HepG2 (cell line): ENCODE measurements around the gene GTF2H3. TPM values are rescaled to one million over a fixed set of nuclear protein-coding genes. Genes with fewer than 3 reads are reported as not detected.

Experiments
- ATAC-seq: fragments of 200-7000 bp; cut with Tn5 transposase; 3 replicates; pipeline ENCODE4 v1.9.1; 2020; ENCODE audit warnings: mild to moderate bottlenecking, moderate library complexity
- BruUV-seq: library from RNA; stranded (reverse); fragments of 400-500 nt; replicated peaks from 2 replicates; lab custom pipeline; 2021; lab: Mats Ljungman, UMichigan
- CTCF ChIA-PET: fragments of 300-600 bp; formaldehyde crosslinking; extraction: SDS; loops from one replicate; lab custom pipeline; 2021; ENCODE audit warnings: low total read pairs, inconsistent platforms, low intra/inter-chr PET ratio; lab: Yijun Ruan, JAX
- POLR2A ChIA-PET: fragments of 350-600 bp; sonication (Branson Sonifier 250); formaldehyde crosslinking; loops from one replicate; lab custom pipeline; 2020; ENCODE audit warnings: antibody characterized with exemption, inconsistent platforms; lab: Yijun Ruan, JAX
- DNase-seq: peaks from one replicate; pipeline ENCODE4 v3.0.0-alpha.2; 2015; ENCODE audit warnings: low spot score
- FAIRE-seq: peaks from 3 replicates; lab custom pipeline; 2011; peaks lifted over from hg19 to GRCh38; lab: Jason Lieb, UNC
- H2AFZ ChIP-seq: one replicate; pipeline ENCODE4 v1.6.1; 2011; ENCODE audit warnings: low read length, inconsistent platforms
- H3K27ac ChIP-seq: fragments of 300-600 bp; 3 replicates; pipeline ENCODE4 v1.8.0; 2011; ENCODE audit warnings: mixed run types, mild to moderate bottlenecking, mixed read lengths, low read length, inconsistent platforms; ENCODE audit not compliant: insufficient read depth; ENCODE audit errors: extremely low read length
- H3K27me3 ChIP-seq, 2 experiments: fragments of 200-600 bp in 1 of 2; 2 replicates in 1 of 2; 3 replicates in 1 of 2; pipeline versions ENCODE4 v1.6.0 to v1.8.0; 2011; ENCODE audit warnings: low read length in 2 of 2, mild to moderate bottlenecking in 2 of 2, moderate library complexity in 2 of 2, inconsistent platforms in 1 of 2; ENCODE audit not compliant: insufficient read depth in 2 of 2, control insufficient read depth in 1 of 2
- H3K36me3 ChIP-seq, 2 experiments: fragments of 200-600 bp in 1 of 2; replicated peaks in 1 of 2; 2 replicates in 1 of 2; 3 replicates in 1 of 2; pipeline versions ENCODE4 v1.5.1 to v1.8.0; 2011; ENCODE audit warnings: low read length in 2 of 2, inconsistent platforms in 1 of 2; ENCODE audit not compliant: insufficient read depth in 2 of 2, control insufficient read depth in 1 of 2
- H3K4me1 ChIP-seq: 2 replicates; pipeline ENCODE4 v1.5.1; 2012; ENCODE audit warnings: low read length, inconsistent platforms; ENCODE audit not compliant: insufficient read depth
- H3K4me2 ChIP-seq: 2 replicates; pipeline ENCODE4 v1.6.0; 2011; ENCODE audit warnings: low read depth, low read length, inconsistent platforms
- H3K4me3 ChIP-seq, 3 experiments: fragments of 200-600 bp in 1 of 3; sonication (generic), shearing (Covaris generic) in 1 of 3; replicated peaks in 1 of 3; 2 replicates each; pipeline ENCODE4 v1.5.1; 2011 to 2016; ENCODE audit warnings: low read length in 3 of 3, inconsistent platforms in 2 of 3, low read depth in 2 of 3, mild to moderate bottlenecking in 2 of 3, control low read depth in 1 of 3, mixed read lengths in 1 of 3; ENCODE audit not compliant: insufficient read depth in 1 of 3
- H3K79me2 ChIP-seq: one replicate; pipeline ENCODE4 v1.6.1; 2011; ENCODE audit warnings: low read length, inconsistent platforms; ENCODE audit not compliant: insufficient read depth
- H3K9ac ChIP-seq: 2 replicates; pipeline ENCODE4 v1.6.0; 2011; ENCODE audit warnings: mild to moderate bottlenecking, low read depth, low read length, inconsistent platforms; ENCODE audit not compliant: insufficient read depth
- H3K9me3 ChIP-seq: 2 replicates; pipeline ENCODE4 v1.5.1; 2012; ENCODE audit warnings: mild to moderate bottlenecking, low read length
- H4K20me1 ChIP-seq: 2 replicates; pipeline ENCODE4 v1.6.0; 2011; ENCODE audit warnings: inconsistent platforms, mild to moderate bottlenecking, low read length, moderate library complexity; ENCODE audit not compliant: insufficient read depth
- EHMT2 ChIP-seq: fragments of 200-600 bp; sonication (generic); IDR thresholded peaks from 2 replicates; pipeline ENCODE4 v1.7.0; 2017; ENCODE audit warnings: antibody characterized with exemption, low read depth, low read length, borderline replicate concordance
- FOSL1 ChIP-seq: sonication (generic); formaldehyde crosslinking; IDR thresholded peaks from 2 replicates; pipeline ENCODE4 v1.9.0; 2021; ENCODE audit warnings: missing genetic modification reagents, borderline replicate concordance
- FOXK2 ChIP-seq: fragments of 450-650 bp; IDR thresholded peaks from 2 replicates; pipeline ENCODE4 v1.6.1; 2016
- GTF2F1 ChIP-seq: fragments of 150-350 bp; IDR thresholded peaks from 2 replicates; pipeline ENCODE4 v1.6.1; 2014; ENCODE audit warnings: low read length
- HES4 ChIP-seq: sonication (generic); formaldehyde crosslinking; IDR thresholded peaks from 2 replicates; pipeline ENCODE4 v1.9.0; 2021; ENCODE audit warnings: mild to moderate bottlenecking, missing genetic modification reagents, borderline replicate concordance
- NFE2 ChIP-seq: sonication (generic); formaldehyde crosslinking; IDR thresholded peaks from 2 replicates; pipeline ENCODE4 v1.4.0; 2020; ENCODE audit warnings: missing genetic modification reagents
- PAWR ChIP-seq: sonication (generic); formaldehyde crosslinking; IDR thresholded peaks from 2 replicates; pipeline ENCODE4 v1.4.0; 2020; ENCODE audit warnings: missing genetic modification reagents, mild to moderate bottlenecking, borderline replicate concordance
- SAFB2 ChIP-seq: sonication (generic); formaldehyde crosslinking; IDR thresholded peaks from 2 replicates; pipeline ENCODE4 v1.5.1; 2020; ENCODE audit warnings: missing genetic modification reagents, low read depth, mild to moderate bottlenecking, borderline replicate concordance
- ZBTB38 ChIP-seq: sonication (generic); formaldehyde crosslinking; IDR thresholded peaks from 2 replicates; pipeline ENCODE4 v1.5.1; 2020; ENCODE audit warnings: mild to moderate bottlenecking, missing genetic modification reagents
- ZFP36L2 ChIP-seq: sonication (generic); formaldehyde crosslinking; IDR thresholded peaks from 2 replicates; pipeline ENCODE4 v1.4.0; 2020; ENCODE audit warnings: missing genetic modification reagents
- ZNF510 ChIP-seq: sonication (generic); formaldehyde crosslinking; IDR thresholded peaks from 2 replicates; pipeline ENCODE4 v1.4.0; 2020; ENCODE audit warnings: low read depth, mild to moderate bottlenecking, missing genetic modification reagents
- WGBS: methylation state at CpG from one replicate; pipeline ENCODE4 v1.1.6; 2017; ENCODE audit warnings: low lambda C conversion rate; 5-methylcytosine and 5-hydroxymethylcytosine counted together
- in situ Hi-C: cut with HindIII; loops from 2 replicates; pipeline ENCODE4 v1.10.0; 2017; ENCODE audit warnings: low pct_unique_long_range_greater_than_20kb; ENCODE audit not compliant: extremely low pct_ligation_motif_present
- intact Hi-C: fragments of 100-400 bp; cut with micrococcal nuclease; formaldehyde crosslinking; loops from one replicate; pipeline ENCODE4 v1.10.0; 2022; ENCODE audit not compliant: unreplicated experiment
- polyA plus RNA-seq, 8 experiments: library from polyadenylated mRNA; depleted of rRNA in 3 of 8; stranded (reverse) in 7 of 8; unstranded in 1 of 8; fragments of >200 nt; fragmentation: Illumina TruSeq in 4 of 8; extraction: Trizol in 4 of 8; gene quantifications; 2 replicates each; pipeline versions ENCODE4 v1.2.1 to v1.2.3, GENCODE V29; 2011 to 2016; ENCODE audit warnings: low read depth in 4 of 8, missing spikeins in 1 of 8, mixed read lengths in 1 of 8; ENCODE audit not compliant: insufficient read depth in 1 of 8
- total RNA-seq, 5 experiments: library from RNA; depleted of rRNA; stranded (reverse); fragments of >200 nt; fragmentation: Illumina TruSeq; extraction: Trizol; gene quantifications; 2 replicates each; pipeline ENCODE4 v1.2.3, GENCODE V29; 2016; ENCODE audit warnings: low read depth in 1 of 5
- TF ChIP-seq, protein P1 (sequence below): IDR thresholded peaks from 2 replicates; pipeline ENCODE4 v1.6.1; 2016; ENCODE audit warnings: low read depth, borderline replicate concordance

The GTF2H3 gene
- total and polyA plus RNA-seq, 2 of the 13 experiments (the other 11 are each of a cell fraction or from before 2014, with no cell fraction given) = 35.8 to 58.8 TPM

GRCh38 chr12:123681605-123682004, 48.0 kb downstream of the GTF2H3 start:
- TF ChIP-seq ZFP36L2 (CRISPR knock-in tag) (no peak), FOXK2 (no peak), NFE2 (no peak), HES4 (no peak), EHMT2 (no peak)
- ChIA-PET POLR2A (no interaction called here), CTCF (no interaction called here)
- Histone ChIP-seq H3K79me2 (no peaks in the 10 kb centered on the region), H3K36me3 (peaks cover 0 to 7% of the 10 kb centered on the region in 2 experiments; a peak in 1 of 5 replicates), H4K20me1 (no peaks in the 10 kb centered on the region), H3K27me3 (no peaks in the 10 kb centered on the region), H3K4me1 (no peaks in the 10 kb centered on the region), H3K9ac (no peak overlapping the region), H3K27ac (no peak overlapping the region), H3K4me2 (no peak overlapping the region), H3K9me3 (no peaks in the 10 kb centered on the region), H2AFZ (no peak overlapping the region), H3K4me3 (no peak overlapping the region)
- in situ Hi-C loops = no loop called here
- DNase-seq = no peak
- no TSS peak for BruUV-seq
- intact Hi-C loops = no loop called here
- 100% methylated on average over 2 of the region's 2 CpGs for WGBS
- FAIRE-seq = no peak
- ATAC-seq = no peak

- H4K20me1 ChIP-seq = no peaks in the 10 kb centered on the region
- 97% methylated on average over 3 of the region's 3 CpGs for WGBS
- no TSS peak for BruUV-seq
- H3K9me3 ChIP-seq = no peaks in the 10 kb centered on the region
- intact Hi-C loops (no loop called here), in situ Hi-C loops (no loop called here)
- no peaks in the 10 kb centered on the region for H3K4me1 ChIP-seq
- no peaks in the 10 kb centered on the region for H3K79me2 ChIP-seq
- H3K4me2 ChIP-seq = no peak overlapping the region
- DNase-seq = no peak
- peaks cover 0 to 10% of the 10 kb centered on the region in 2 experiments; a peak in 2 of 5 replicates for H3K36me3 ChIP-seq
- no peak overlapping the region for H2AFZ ChIP-seq
- ChIA-PET CTCF (no interaction called here), POLR2A (no interaction called here)
- H3K27ac ChIP-seq = no peak overlapping the region
- TF ChIP-seq, protein P1, sequence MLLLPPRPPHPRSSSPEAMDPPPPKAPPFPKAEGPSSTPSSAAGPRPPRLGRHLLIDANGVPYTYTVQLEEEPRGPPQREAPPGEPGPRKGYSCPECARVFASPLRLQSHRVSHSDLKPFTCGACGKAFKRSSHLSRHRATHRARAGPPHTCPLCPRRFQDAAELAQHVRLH (CRISPR knock-in tag) = no peak
- TF ChIP-seq ZBTB38 = no peak
- TF ChIP-seq PAWR (CRISPR knock-in tag) = no peak
- TF ChIP-seq ZNF510 = no peak
- TF ChIP-seq FOSL1 (CRISPR knock-in tag) = no peak
- TF ChIP-seq GTF2F1 = no peak
- TF ChIP-seq SAFB2 (CRISPR knock-in tag) = no peak
- no peak for FAIRE-seq
- no peak for ATAC-seq
- H3K9ac ChIP-seq = no peak overlapping the region
- H3K4me3 ChIP-seq = no peak overlapping the region
- no peaks in the 10 kb centered on the region for H3K27me3 ChIP-seq
Observed at GRCh38 chr12:123683964-123684363, 50.3 kb downstream of the GTF2H3 start.
